ENCODE data around the gene MPI.
"Not testable (repeated sequence)": the region's sequence is repeated elsewhere in the genome, so short reads cannot be mapped to it uniquely, and the experiment has no call there.

The MPI gene

GRCh38 chr15:74935193-74935592 is 45.4 kb downstream of the MPI start:
- not testable (repeated sequence) for DNase-seq

GRCh38 chr15:74937272-74937589 is 47.4 kb downstream of the MPI start:
- DNase-seq: no peak

GRCh38 chr15:74937590-74938371 is 47.9 kb downstream of the MPI start, which contains the start of gene COX5A:
Gene COX5A (minus strand): TSS chr15:74938073. CDS start chr15:74938014, 59 bp downstream.
- peak; percentile 90 for DNase-seq

GRCh38 chr15:74950078-74950908 is 60.5 kb downstream of the MPI start:
- peak; percentile 64 for DNase-seq

GRCh38 chr15:74951006-74951405 is 61.2 kb downstream of the MPI start:
- DNase-seq: no peak

All from right kidney (tissue), 1 donor.